HTERT RPE-1 (cell line): ENCODE data around the gene TOX3.

Experiments
- in situ Hi-C: fragments of 300-500 bp; cut with MboI; formaldehyde crosslinking; loops from 4 replicates; pipeline ENCODE4 v1.14.3; 2020; ENCODE audit warnings: low sequenced_read_pairs

The TOX3 gene

GRCh38 chr16:52539191-52539590, 7.8 kb downstream of the TOX3 start:
- in situ Hi-C loops, result no loop called here

- in situ Hi-C loops, result no loop called here
Measured at GRCh38 chr16:52538511-52538910, 8.4 kb downstream of the TOX3 start.

GRCh38 chr16:52537516-52537915, 9.4 kb downstream of the TOX3 start:
- in situ Hi-C loops, result no loop called here

GRCh38 chr16:52535076-52535475, 11.9 kb downstream of the TOX3 start:
- in situ Hi-C loops, result no loop called here

- in situ Hi-C loops, result no loop called here
Measured at GRCh38 chr16:52533296-52533695, 13.6 kb downstream of the TOX3 start.

- in situ Hi-C loops, result no loop called here
Measured at GRCh38 chr16:52532384-52532783, 14.6 kb downstream of the TOX3 start.

- in situ Hi-C loops, result no loop called here
Measured at GRCh38 chr16:52529226-52529625, 17.7 kb downstream of the TOX3 start.

GRCh38 chr16:52528393-52529065, 18.4 kb downstream of the TOX3 start:
- in situ Hi-C loops, result no loop called here

- in situ Hi-C loops, result no loop called here
Measured at GRCh38 chr16:52526830-52527229, 20.1 kb downstream of the TOX3 start.

- in situ Hi-C loops, result no loop called here
Measured at GRCh38 chr16:52526116-52526828, 20.7 kb downstream of the TOX3 start.

GRCh38 chr16:52521570-52521969, 25.4 kb downstream of the TOX3 start:
- in situ Hi-C loops, result no loop called here

- in situ Hi-C loops, result no loop called here
Measured at GRCh38 chr16:52518884-52519283, 28.1 kb downstream of the TOX3 start.

GRCh38 chr16:52515068-52515671, 31.8 kb downstream of the TOX3 start:
- in situ Hi-C loops, result no loop called here

GRCh38 chr16:52512297-52512987, 34.5 kb downstream of the TOX3 start:
- in situ Hi-C loops, result no loop called here

- in situ Hi-C loops, result no loop called here
Measured at GRCh38 chr16:52501746-52502145, 45.2 kb downstream of the TOX3 start.

- in situ Hi-C loops, result no loop called here
Measured at GRCh38 chr16:52500963-52501362, 46.0 kb downstream of the TOX3 start.

- in situ Hi-C loops, result no loop called here
Measured at GRCh38 chr16:52499060-52499440, 47.9 kb downstream of the TOX3 start.

GRCh38 chr16:52498328-52499059, 48.4 kb downstream of the TOX3 start:
- in situ Hi-C loops, result no loop called here

- in situ Hi-C loops, result no loop called here
Measured at GRCh38 chr16:52497067-52497816, 49.7 kb downstream of the TOX3 start.
